GM12873 (cell line): Measurements from ENCODE around the gene HPSE.

ENCODE experiments used
- CTCF ChIP-seq: IDR thresholded peaks from 2 replicates; pipeline ENCODE4 v1.5.1; 2012; ENCODE audit warnings: low read depth, mild to moderate bottlenecking, moderate library complexity, low read length, control low read depth; ENCODE audit not compliant: insufficient read depth; ENCODE audit errors: missing control alignments

Gene HPSE

DNA sequence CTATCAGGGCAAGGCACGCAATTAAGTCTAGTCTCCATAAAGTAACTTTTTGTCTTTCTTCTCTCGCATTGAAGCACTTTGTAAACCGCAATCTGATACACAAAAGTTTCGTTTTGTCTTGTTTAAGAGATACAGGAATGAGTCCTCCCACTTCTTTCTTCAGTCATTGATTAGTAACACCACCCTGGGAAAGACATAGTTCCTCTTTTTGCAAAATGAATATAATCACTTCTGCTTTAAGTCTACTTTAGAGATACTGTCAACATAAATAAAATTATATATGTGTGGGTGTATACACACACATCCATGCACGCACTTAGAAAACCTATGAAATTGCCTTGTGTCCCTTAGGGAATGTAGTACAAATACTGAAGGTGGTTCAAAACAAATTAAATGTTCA, 61.7 kb downstream of the HPSE start:
- no peak for TF ChIP-seq CTCF

DNA sequence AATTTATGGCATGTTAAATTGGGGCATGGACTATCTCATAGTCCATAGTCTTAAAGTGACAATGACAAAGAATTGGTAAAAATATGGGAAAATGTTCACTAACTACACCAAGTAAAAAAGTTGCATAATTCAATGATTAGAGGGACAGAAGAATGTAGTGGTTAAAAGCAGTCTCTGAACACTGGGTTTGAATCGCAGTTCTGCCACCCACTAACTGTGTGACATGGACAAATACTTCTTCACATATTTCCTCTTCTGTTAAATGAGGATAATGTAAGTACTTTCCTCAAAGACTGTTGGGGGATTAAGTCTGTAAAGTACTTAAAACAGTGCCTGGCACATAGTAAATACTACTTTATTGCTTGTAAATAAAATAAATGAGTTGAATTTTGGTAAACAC, 65.4 kb downstream of the HPSE start:
- no peak for TF ChIP-seq CTCF

GRCh38 chr4:83268491-83268890, 66.2 kb downstream of the HPSE start:
- no peak for TF ChIP-seq CTCF

DNA sequence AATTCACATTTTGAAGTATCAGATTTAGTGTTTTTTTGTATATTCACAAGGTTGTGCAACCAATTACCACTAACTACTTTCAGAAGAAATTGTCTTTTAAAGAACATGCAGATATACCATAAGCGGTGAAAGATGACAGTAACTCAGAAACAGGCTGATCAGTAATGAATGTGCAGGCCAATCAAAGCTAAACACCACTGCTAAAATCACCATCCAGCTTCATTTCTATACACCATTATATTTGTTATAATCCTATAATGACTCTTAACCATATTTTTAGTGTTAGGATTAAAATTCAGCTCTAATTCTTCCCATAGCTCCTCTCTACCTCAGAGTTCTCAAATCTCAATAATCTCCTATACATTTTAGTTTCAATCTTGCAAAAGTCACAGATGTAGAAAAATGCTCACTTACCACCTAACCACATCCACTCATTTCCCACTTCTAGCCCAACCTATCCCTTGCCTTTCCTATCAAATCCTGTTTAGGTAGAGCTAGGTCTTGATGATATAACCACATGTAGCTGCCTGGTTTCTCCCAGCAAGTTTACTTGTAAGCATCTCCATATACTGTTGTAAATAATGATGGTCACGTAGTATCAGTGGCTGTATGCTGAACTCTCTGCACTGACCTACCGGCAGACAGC, 66.7 kb downstream of the HPSE start:
- TF ChIP-seq CTCF = no peak

DNA sequence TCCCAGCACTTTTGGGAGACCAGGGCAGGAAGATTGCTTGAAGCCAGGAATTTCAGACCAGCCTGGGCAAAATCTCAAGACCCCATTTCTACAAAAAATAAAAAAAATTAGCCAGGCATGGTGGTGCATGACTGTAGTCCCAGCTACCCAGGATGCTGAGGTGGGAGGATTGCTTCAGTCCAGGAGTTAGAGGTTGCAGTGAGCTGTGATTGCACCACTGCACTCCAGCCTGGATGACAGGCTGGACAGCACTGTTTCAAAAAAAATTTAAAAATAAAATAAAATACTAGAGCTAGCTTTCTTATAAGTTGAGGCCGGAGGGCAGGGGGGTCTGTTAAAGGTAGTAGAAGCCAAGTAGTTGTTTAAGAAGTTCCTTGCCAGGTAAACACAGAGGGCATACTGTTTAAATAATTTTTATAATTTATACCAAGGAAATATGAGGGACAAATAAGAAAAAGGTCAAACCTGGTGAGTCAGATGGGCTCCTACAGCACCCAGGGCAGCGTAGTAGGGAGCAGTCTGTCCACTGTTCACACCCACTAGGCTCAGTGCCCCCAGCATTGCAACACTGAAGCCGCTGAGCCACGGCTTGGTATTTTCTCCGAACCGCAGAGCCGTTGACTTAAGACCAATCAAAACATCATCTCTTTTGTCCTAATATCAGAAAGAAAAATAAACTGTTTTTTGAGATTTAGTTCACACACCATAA, 67.4 kb downstream of the HPSE start:
- TF ChIP-seq CTCF = no peak

- no peak for TF ChIP-seq CTCF
These were observed 68.0 kb downstream of the HPSE start for GRCh38 chr4:83266689-83267088.

DNA sequence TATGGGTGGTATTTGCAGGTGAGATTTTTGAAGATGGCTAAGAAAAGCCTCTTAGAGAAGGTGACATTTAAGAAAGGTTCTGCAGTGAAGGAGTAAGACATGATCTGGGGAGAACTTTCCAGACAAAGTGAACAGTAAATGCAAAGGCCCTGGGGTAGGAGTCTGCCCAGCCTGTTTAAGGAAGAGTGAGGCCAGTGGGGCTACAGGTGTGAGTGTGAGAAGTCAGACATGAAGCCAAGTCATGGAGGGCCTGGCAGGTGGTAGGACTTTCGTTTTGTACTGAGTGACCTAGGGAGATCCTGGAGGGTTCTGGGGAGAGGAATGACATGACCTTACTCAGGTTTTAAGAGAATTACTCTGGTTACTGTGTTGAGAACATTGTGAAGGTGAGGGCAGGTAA, 71.5 kb downstream of the HPSE start:
- TF ChIP-seq CTCF = no peak
